PC-9 (cell line): ENCODE measurements around the gene KCNIP1.

Source experiments
- EZH2 ChIP-seq: fragments of 200-600 bp; sonication (generic); IDR thresholded peaks from 2 replicates; pipeline ENCODE4 v1.8.0; 2017; ENCODE audit warnings: antibody characterized with exemption, low read depth
- TF ChIP-seq, protein P1 (sequence below): fragments of 200-600 bp; sonication (generic); conservative IDR thresholded peaks from 2 replicates; pipeline ENCODE4 v1.6.1; 2017; ENCODE audit warnings: mixed run types, antibody characterized with exemption, mild to moderate bottlenecking, moderate library complexity

DNA sequence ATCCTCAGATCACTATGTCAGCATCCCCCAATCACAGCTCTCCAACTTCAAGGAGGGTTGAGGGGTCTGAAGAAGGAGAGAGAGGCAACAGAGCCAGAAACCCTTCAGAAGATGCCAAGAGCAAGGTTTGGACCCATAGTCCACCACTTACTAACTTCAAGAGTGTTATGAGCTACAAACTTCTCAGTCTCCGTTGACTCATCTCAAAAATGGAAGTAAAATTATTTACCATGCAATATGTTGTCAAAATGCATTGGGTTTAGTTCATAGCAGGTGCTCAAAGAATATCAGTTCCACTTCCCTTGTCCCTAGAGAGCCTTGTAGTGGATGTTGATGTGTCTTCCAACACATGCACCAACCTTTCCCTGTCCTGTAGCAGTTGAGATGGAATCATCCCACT is 116.0 kb downstream of the KCNIP1 start:
- TF ChIP-seq, protein P1, sequence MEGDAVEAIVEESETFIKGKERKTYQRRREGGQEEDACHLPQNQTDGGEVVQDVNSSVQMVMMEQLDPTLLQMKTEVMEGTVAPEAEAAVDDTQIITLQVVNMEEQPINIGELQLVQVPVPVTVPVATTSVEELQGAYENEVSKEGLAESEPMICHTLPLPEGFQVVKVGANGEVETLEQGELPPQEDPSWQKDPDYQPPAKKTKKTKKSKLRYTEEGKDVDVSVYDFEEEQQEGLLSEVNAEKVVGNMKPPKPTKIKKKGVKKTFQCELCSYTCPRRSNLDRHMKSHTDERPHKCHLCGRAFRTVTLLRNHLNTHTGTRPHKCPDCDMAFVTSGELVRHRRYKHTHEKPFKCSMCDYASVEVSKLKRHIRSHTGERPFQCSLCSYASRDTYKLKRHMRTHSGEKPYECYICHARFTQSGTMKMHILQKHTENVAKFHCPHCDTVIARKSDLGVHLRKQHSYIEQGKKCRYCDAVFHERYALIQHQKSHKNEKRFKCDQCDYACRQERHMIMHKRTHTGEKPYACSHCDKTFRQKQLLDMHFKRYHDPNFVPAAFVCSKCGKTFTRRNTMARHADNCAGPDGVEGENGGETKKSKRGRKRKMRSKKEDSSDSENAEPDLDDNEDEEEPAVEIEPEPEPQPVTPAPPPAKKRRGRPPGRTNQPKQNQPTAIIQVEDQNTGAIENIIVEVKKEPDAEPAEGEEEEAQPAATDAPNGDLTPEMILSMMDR, result no peak
- no peak for TF ChIP-seq EZH2
